OCI-LY7 (cell line): ENCODE results near the gene ESRRG. TPM values are rescaled to one million over a fixed set of nuclear protein-coding genes. Genes with fewer than 3 reads are reported as not detected.

Source experiments
- BruUV-seq: library from RNA; stranded (reverse); fragments of 400-500 nt; replicated peaks from 2 replicates; lab custom pipeline; 2021; lab: Mats Ljungman, UMichigan
- CTCF ChIA-PET: fragments of 300-600 bp; sonication (Branson Sonifier 250); formaldehyde crosslinking; loops from one replicate; lab custom pipeline; 2022; ENCODE audit warnings: antibody characterized with exemption; ENCODE audit not compliant: unreplicated experiment; lab: Charles Lee
- POLR2A ChIA-PET: fragments of 300-600 bp; sonication (Branson Sonifier 250); formaldehyde crosslinking; loops from one replicate; lab custom pipeline; 2022; ENCODE audit warnings: antibody characterized with exemption; lab: Charles Lee
- DNase-seq: peaks from one replicate; pipeline ENCODE4 v3.0.0-alpha.2; 2015; ENCODE audit warnings: low spot score
- H2AFZ ChIP-seq: fragments of 200-600 bp; sonication (generic), shearing (Covaris generic); 2 replicates; pipeline ENCODE4 v1.6.1; 2014; ENCODE audit warnings: mild to moderate bottlenecking, antibody characterized with exemption, low read length, moderate library complexity
- H3K27ac ChIP-seq: fragments of 200-600 bp; sonication (generic); 2 replicates; pipeline ENCODE4 v1.5.1; 2014; ENCODE audit warnings: mixed run types, low read depth, mild to moderate bottlenecking, moderate library complexity, low read length, inconsistent platforms; ENCODE audit not compliant: poor library complexity, severe bottlenecking
- H3K36me3 ChIP-seq: fragments of 200-600 bp; sonication (generic); 2 replicates; pipeline ENCODE4 v1.6.1; 2014; ENCODE audit warnings: mild to moderate bottlenecking, antibody characterized with exemption, low read length, moderate library complexity, mixed read lengths; ENCODE audit not compliant: insufficient read depth
- H3K4me1 ChIP-seq: fragments of 200-600 bp; sonication (generic); 2 replicates; pipeline ENCODE4 v1.5.1; 2014; ENCODE audit warnings: mild to moderate bottlenecking, low read length; ENCODE audit not compliant: insufficient read depth, poor library complexity, severe bottlenecking
- H3K4me2 ChIP-seq: fragments of 200-600 bp; sonication (generic); 2 replicates; pipeline ENCODE4 v1.6.1; 2014; ENCODE audit warnings: mild to moderate bottlenecking, low read length
- H3K4me3 ChIP-seq: fragments of 200-600 bp; sonication (generic); 2 replicates; pipeline ENCODE4 v1.5.1; 2014; ENCODE audit warnings: mild to moderate bottlenecking, low read depth, low read length; ENCODE audit not compliant: poor library complexity, severe bottlenecking
- H3K79me2 ChIP-seq: fragments of 200-600 bp; sonication (generic); 2 replicates; pipeline ENCODE4 v1.6.1; 2016; ENCODE audit warnings: low read depth, mild to moderate bottlenecking, low read length, moderate library complexity, mixed read lengths; ENCODE audit not compliant: insufficient read depth
- H3K9me2 ChIP-seq: fragments of 200-600 bp; sonication (generic); 2 replicates; pipeline ENCODE4 v1.6.1; 2016; ENCODE audit warnings: mild to moderate bottlenecking, low read length, mixed read lengths; ENCODE audit not compliant: insufficient read depth
- H3K9me3 ChIP-seq: fragments of 200-600 bp; sonication (generic); 2 replicates; pipeline ENCODE4 v1.6.1; 2014; ENCODE audit warnings: mild to moderate bottlenecking, mixed run types, low read length, mixed read lengths
- H4K20me1 ChIP-seq: fragments of 200-600 bp; sonication (generic); 2 replicates; pipeline ENCODE4 v1.6.1; 2014; ENCODE audit warnings: mild to moderate bottlenecking, antibody characterized with exemption, low read length, moderate library complexity, mixed read lengths; ENCODE audit not compliant: insufficient read depth
- CTCF ChIP-seq: fragments of 200-600 bp; sonication (generic); conservative IDR thresholded peaks from 2 replicates; pipeline ENCODE4 v1.5.1; 2014; ENCODE audit warnings: mild to moderate bottlenecking, antibody characterized with exemption, low read length, moderate library complexity, mixed read lengths
- EZH2phosphoT487 ChIP-seq: fragments of 200-600 bp; sonication (generic); IDR thresholded peaks from 2 replicates; pipeline ENCODE4 v1.6.1; 2018; ENCODE audit warnings: low read depth, borderline replicate concordance, mild to moderate bottlenecking, mixed run types, antibody characterized with exemption, low read length, moderate library complexity, mixed read lengths
- intact Hi-C: fragments of 100-400 bp; cut with micrococcal nuclease; formaldehyde crosslinking; loops from one replicate; pipeline ENCODE4 v1.10.0; 2022; ENCODE audit not compliant: unreplicated experiment
- total RNA-seq, 2 experiments: library from RNA; depleted of rRNA in 1 of 2; stranded (reverse); fragments of >200 nt in 1 of 2; shearing (Covaris generic) in 1 of 2; gene quantifications; 2 replicates each; pipeline ENCODE4 v1.2.3, GENCODE V29; 2014 to 2022

ESRRG gene
- total RNA-seq, 2 experiments from 2014 or later = not detected

- H3K79me2 ChIP-seq = no peaks in the 10 kb centered on the region
- no peaks in the 10 kb centered on the region for H4K20me1 ChIP-seq
- ChIA-PET POLR2A (interaction anchor here (3.7 kb wide), 1 partner anchor 15 kb away, joined by 18 read pairs; no protein-coding TSS in a partner anchor), CTCF (no interaction called here)
- no peaks in the 10 kb centered on the region for H3K9me2 ChIP-seq
- H3K4me3 ChIP-seq = no peak overlapping the region
- TF ChIP-seq EZH2phosphoT487 = no peak
- no peaks in the 10 kb centered on the region for H3K9me3 ChIP-seq
- no TSS peak for BruUV-seq
- no peak for DNase-seq
- no peaks in the 10 kb centered on the region for H3K36me3 ChIP-seq
- no peak overlapping the region for H2AFZ ChIP-seq
- peaks cover 11% of the 10 kb centered on the region for H3K4me1 ChIP-seq
- intact Hi-C loops = no loop called here
- H3K4me2 ChIP-seq = no peak overlapping the region
- H3K27ac ChIP-seq = no peak overlapping the region
These were observed 188.2 kb downstream of the ESRRG start for GRCh38 chr1:216535059-216535458.

- intact Hi-C loops = no loop called here
- Histone ChIP-seq H3K4me3 (no peak overlapping the region), H3K79me2 (no peaks in the 10 kb centered on the region), H2AFZ (no peak overlapping the region), H4K20me1 (no peaks in the 10 kb centered on the region), H3K9me3 (no peaks in the 10 kb centered on the region), H3K9me2 (no peaks in the 10 kb centered on the region), H3K27ac (no peak overlapping the region), H3K36me3 (no peaks in the 10 kb centered on the region), H3K4me2 (no peak overlapping the region), H3K4me1 (peaks cover 24% of the 10 kb centered on the region)
- DNase-seq = no peak
- ChIA-PET POLR2A (interaction anchor here (0.7 to 3.7 kb wide), 3 partner anchors 10 to 1347 kb away, joined by 3 to 18 read pairs (median 4); no protein-coding TSS in a partner anchor), CTCF (interaction anchor here (1.2 kb wide), 1 partner anchor 29 kb away, joined by 4 read pairs; no protein-coding TSS in a partner anchor)
- TF ChIP-seq CTCF (no peak), EZH2phosphoT487 (no peak)
- BruUV-seq = no TSS peak
These were observed 189.5 kb downstream of the ESRRG start for GRCh38 chr1:216533776-216534175.

- intact Hi-C loops = no loop called here
- ChIA-PET POLR2A (interaction anchor here (0.6 to 3.7 kb wide), 7 partner anchors 8 to 20 kb away, joined by 3 to 18 read pairs (median 3); no protein-coding TSS in a partner anchor), CTCF (no interaction called here)
- no peaks in the 10 kb centered on the region for H3K79me2 ChIP-seq
- DNase-seq = no peak
- no peak overlapping the region for H3K27ac ChIP-seq
- no peak overlapping the region for H3K4me3 ChIP-seq
- H3K4me2 ChIP-seq = no peak overlapping the region
- H3K9me3 ChIP-seq = no peaks in the 10 kb centered on the region
- no TSS peak for BruUV-seq
- no peaks in the 10 kb centered on the region for H3K36me3 ChIP-seq
- H3K9me2 ChIP-seq = no peaks in the 10 kb centered on the region
- no peak for TF ChIP-seq CTCF
- TF ChIP-seq EZH2phosphoT487 = no peak
- H2AFZ ChIP-seq = no peak overlapping the region
- H4K20me1 ChIP-seq = no peaks in the 10 kb centered on the region
- H3K4me1 ChIP-seq = peaks cover 38% of the 10 kb centered on the region
These were observed 190.9 kb downstream of the ESRRG start for GRCh38 chr1:216532251-216532798.
